Chondrocyte (in vitro differentiated cells): ENCODE data around the gene TMEM121B. TPM values are rescaled to one million over a fixed set of nuclear protein-coding genes. Genes with fewer than 3 reads are reported as not detected.

ENCODE experiments used
- DNase-seq: peaks from one replicate; pipeline ENCODE4 v3.0.0; 2021; ENCODE audit warnings: mixed read lengths, low spot score
- H3K27ac Mint-ChIP-seq: one replicate; pipeline ENCODE4 v1.8.0; 2021; ENCODE audit warnings: mild to moderate bottlenecking, moderate library complexity, mixed read lengths; ENCODE audit not compliant: unreplicated experiment
- H3K27me3 Mint-ChIP-seq: 2 replicates; pipeline ENCODE4 v1.8.0; 2021; ENCODE audit warnings: low read depth, mixed read lengths
- H3K36me3 Mint-ChIP-seq: 2 replicates; pipeline ENCODE4 v1.8.0; 2021; ENCODE audit warnings: low read depth, mixed read lengths
- H3K4me1 Mint-ChIP-seq: 2 replicates; pipeline ENCODE4 v1.8.0; 2021; ENCODE audit warnings: low read depth, mild to moderate bottlenecking, mixed read lengths
- H3K4me3 Mint-ChIP-seq: one replicate; pipeline ENCODE4 v1.8.0; 2021; ENCODE audit warnings: mild to moderate bottlenecking, moderate library complexity, mixed read lengths; ENCODE audit not compliant: unreplicated experiment
- H3K9me3 Mint-ChIP-seq: 2 replicates; pipeline ENCODE4 v1.8.0; 2021; ENCODE audit warnings: low read depth, mixed read lengths
- CTCF ChIP-seq: fragments of 200-600 bp; sonication (generic); IDR thresholded peaks from 2 replicates; pipeline ENCODE4 v1.5.0; 2021; ENCODE audit warnings: antibody characterized with exemption, mild to moderate bottlenecking, moderate library complexity
- long read RNA-seq: library from polyadenylated mRNA; stranded (forward); transcript quantifications from one replicate; pipeline ENCODE4 v2.0.0, GENCODE V29; 2021
- total RNA-seq: library from RNA; stranded (reverse); gene quantifications from 3 replicates; pipeline ENCODE4 v1.2.1, GENCODE V29; 2021

The TMEM121B gene
- 0.36 to 0.87 TPM (median 0.59 TPM) in 3 replicates for total RNA-seq
- long read RNA-seq, full-length matches to known transcripts = 3 of 3 reads
- long read RNA-seq, partial matches to known transcripts = 0 of 3 reads
- long read RNA-seq, other reads (novel, unspliced or antisense) = 0 of 3 reads

- Mint-ChIP-seq H3K36me3 (no peaks in the 10 kb centered on the region), H3K27ac (no peak within 1 kb of the TSS), H3K4me1 (peaks cover 4% of the 10 kb centered on the region), H3K27me3 (peaks cover 5% of the 10 kb centered on the region), H3K9me3 (no peaks in the 10 kb centered on the region), H3K4me3 (peak within 1 kb of the TSS; percentile 75)
- DNase-seq = no peak
- TF ChIP-seq CTCF = no peak
Observed at GRCh38 chr22:17121233-17122195, at the start of gene TMEM121B. Gene TMEM121B (minus strand): TSS chr22:17121360. CDS start chr22:17121127, 233 bp downstream.

- Mint-ChIP-seq H3K36me3 (no peaks in the 10 kb centered on the region), H3K4me1 (peaks cover 11% of the 10 kb centered on the region), H3K9me3 (no peaks in the 10 kb centered on the region), H3K27me3 (no peaks in the 10 kb centered on the region), H3K4me3 (no peak overlapping the region), H3K27ac (no peak overlapping the region)
- DNase-seq = no peak
- TF ChIP-seq CTCF = no peak
Observed at GRCh38 chr22:17167486-17167885, 46.3 kb upstream of the TMEM121B start.

GRCh38 chr22:17164392-17165024 lies 43.3 kb upstream of the TMEM121B start:
- no peak overlapping the region for H3K27ac Mint-ChIP-seq
- H3K4me3 Mint-ChIP-seq = no peak overlapping the region
- H3K36me3 Mint-ChIP-seq = no peaks in the 10 kb centered on the region
- H3K4me1 Mint-ChIP-seq = peaks cover 6% of the 10 kb centered on the region
- peak; percentile 61 for TF ChIP-seq CTCF
- no peaks in the 10 kb centered on the region for H3K9me3 Mint-ChIP-seq
- no peaks in the 10 kb centered on the region for H3K27me3 Mint-ChIP-seq
- DNase-seq = no peak

- no peak overlapping the region for H3K27ac Mint-ChIP-seq
- no peaks in the 10 kb centered on the region for H3K36me3 Mint-ChIP-seq
- no peaks in the 10 kb centered on the region for H3K27me3 Mint-ChIP-seq
- no peak overlapping the region for H3K4me3 Mint-ChIP-seq
- H3K9me3 Mint-ChIP-seq = no peaks in the 10 kb centered on the region
- no peak for DNase-seq
- no peak for TF ChIP-seq CTCF
- H3K4me1 Mint-ChIP-seq = peaks cover 13% of the 10 kb centered on the region
Observed at GRCh38 chr22:17162731-17163130, 41.6 kb upstream of the TMEM121B start.

DNA sequence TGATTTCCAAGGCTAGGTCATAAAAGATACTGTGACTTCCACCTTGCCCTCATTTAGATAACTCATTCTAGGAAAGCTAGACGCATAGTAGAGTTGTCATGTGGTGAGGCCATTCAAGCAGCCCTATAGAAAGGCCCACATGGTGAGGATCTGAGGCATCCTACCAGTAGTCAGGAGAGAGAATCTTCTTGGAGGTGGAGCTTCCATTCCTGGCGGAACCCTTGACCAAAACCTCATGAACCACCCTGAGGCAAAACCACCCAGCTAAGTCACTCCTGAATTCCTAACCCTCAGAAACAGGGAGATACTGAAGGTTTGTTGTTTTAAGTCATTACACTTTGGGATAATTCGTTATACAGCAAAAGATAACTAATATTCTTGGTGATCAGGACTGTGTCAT lies 40.8 kb upstream of the TMEM121B start:
- no peak overlapping the region for H3K4me3 Mint-ChIP-seq
- H3K9me3 Mint-ChIP-seq = no peaks in the 10 kb centered on the region
- peaks cover 14% of the 10 kb centered on the region for H3K4me1 Mint-ChIP-seq
- H3K27me3 Mint-ChIP-seq = no peaks in the 10 kb centered on the region
- H3K36me3 Mint-ChIP-seq = no peaks in the 10 kb centered on the region
- TF ChIP-seq CTCF = no peak
- no peak for DNase-seq
- H3K27ac Mint-ChIP-seq = no peak overlapping the region
